ENCODE measurements around the gene PDGFD.
"Not testable (repeated sequence)": the region's sequence is repeated elsewhere in the genome, so short reads cannot be mapped to it uniquely, and the experiment has no call there.

Gene PDGFD

DNA sequence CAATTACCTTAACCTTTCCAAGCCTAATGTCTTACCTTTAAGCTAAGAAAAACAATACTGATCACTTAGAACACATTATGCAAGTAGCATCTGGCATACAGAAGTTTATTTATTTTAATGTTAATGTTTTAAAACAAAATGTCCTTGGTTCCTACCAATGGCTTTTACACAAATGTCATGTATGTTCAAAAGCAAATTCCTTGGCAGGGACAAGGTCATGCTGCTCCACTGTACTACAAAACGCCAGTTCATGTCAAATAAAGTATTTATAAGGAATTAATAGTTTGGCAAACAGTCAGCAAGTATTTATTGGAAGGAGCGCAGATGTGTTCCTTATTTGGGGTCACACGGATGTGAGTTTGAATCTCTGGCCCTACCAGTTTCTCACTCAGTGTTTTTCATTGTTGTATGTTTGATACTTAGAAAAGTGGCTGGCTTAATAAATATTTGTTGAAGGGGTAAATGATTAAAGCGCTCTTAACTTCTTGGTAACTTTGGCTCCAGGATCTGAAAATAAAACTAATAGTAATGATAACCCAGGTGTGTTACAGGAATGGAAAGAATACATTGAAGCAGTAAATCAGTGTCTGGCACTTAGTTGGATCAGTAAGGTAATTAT, 108.9 kb downstream of the PDGFD start:
- DNase-seq (ENCODE audit: low read depth): no peak

DNA sequence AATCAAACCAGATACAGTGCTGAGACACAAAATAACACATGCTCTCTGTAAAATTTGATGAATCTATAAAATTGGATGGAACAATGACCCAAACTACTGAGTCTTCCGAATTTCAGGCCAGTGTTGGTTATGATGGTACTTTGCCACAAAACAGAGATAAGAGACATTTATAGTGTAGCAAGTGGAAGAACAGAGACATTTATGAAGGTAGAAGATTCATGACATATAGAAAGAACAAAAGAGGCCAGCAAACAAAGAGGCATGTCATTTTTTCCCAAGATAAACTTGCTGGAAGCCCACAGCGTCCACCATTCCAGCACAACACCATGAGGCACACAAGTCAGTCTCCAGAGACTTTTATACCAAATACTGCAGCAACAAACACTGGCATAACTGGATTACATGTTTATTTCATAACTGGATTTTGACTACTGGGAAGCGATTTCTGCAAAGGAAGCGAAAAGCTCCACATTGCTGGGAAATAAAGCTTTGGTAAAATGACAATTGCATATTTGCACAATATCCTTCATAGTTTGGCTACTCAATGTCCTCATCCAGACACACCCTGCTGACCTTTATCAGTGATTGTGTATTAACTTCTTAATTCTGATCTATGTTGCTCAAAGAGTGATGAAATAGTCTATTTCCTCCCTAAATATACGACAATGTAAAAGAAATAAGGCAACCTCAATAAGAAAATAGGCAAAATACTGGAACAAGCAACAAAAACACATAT, 110.0 kb downstream of the PDGFD start:
- DNase-seq (ENCODE audit: low read depth): no peak

DNA sequence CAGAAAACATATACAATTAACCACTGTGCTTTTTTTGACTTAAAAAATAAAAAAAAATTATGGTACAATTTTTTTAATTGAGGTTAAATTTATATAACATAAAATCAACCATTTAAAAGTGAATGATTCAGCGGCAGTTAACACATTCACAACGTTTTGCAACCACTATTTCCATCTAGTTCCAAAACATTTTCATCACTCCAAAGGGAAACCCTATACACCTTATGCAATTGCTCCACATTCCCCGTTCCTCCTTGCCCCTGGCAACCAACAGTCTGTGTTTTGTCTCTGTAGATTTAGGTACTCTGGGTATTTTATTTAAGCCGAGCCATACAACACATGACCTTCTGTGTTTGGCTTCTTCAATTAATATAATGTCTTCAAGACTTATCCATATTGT, 112.2 kb downstream of the PDGFD start:
- DNase-seq (ENCODE audit: low read depth): no peak

DNA sequence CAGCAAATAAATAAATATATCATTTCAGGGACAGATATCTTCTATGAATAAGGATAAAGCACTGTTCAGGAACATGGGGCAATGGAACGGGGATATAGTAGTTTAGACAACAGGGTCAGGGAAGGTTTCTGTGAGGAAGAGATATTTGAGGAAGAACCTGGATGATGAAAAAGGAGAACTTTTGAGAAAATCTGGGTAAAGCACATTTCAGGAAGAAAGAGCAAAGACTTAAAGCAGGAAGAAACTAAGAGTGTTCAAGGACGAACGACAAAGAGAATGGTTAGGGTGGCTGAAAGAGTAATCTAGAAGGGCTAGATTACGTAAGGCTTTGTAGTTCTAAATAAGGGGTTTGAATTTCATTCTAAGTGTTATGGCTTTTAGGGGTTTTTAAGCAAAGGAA, 114.8 kb downstream of the PDGFD start:
- DNase-seq (ENCODE audit: low read depth): no peak

DNA sequence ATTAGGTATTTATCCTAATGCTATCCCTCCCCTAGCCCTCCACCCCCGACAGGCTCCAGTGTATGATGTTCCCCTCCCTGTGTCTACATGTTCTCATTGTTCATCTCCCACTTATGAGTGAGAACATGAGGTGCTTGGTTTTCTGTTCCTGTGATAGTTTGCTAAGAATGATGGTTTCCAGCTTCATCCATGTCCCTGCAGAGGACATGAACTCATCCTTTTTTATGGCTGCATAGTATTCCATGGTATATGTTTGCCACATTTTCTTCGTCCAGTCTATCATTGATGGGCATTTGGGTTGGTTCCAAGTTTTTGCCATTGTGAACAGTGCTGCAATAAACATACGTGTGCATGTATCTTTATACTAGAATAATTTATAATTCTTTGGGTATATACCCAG, 117.1 kb downstream of the PDGFD start:
- not testable (repeated sequence) for DNase-seq (ENCODE audit: low read depth)

DNA sequence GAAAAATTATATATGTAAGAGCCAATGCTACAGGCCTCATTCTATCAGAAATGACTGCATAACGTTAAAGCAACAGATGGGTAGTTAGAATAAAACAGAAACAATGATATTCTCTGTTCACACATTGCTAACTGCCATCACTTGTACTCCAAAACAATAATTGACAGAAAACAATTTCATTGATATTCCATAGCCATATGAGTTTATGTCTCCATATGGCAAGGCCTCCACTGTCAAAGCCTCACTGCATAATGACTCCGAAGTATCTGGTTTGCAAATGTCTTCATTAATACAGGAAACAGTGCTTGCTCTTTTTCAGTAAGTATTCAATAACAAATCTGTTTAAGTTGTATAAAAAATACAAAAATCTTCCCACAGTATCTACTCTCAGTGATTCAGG, 117.6 kb downstream of the PDGFD start:
- DNase-seq (ENCODE audit: low read depth): no peak

DNA sequence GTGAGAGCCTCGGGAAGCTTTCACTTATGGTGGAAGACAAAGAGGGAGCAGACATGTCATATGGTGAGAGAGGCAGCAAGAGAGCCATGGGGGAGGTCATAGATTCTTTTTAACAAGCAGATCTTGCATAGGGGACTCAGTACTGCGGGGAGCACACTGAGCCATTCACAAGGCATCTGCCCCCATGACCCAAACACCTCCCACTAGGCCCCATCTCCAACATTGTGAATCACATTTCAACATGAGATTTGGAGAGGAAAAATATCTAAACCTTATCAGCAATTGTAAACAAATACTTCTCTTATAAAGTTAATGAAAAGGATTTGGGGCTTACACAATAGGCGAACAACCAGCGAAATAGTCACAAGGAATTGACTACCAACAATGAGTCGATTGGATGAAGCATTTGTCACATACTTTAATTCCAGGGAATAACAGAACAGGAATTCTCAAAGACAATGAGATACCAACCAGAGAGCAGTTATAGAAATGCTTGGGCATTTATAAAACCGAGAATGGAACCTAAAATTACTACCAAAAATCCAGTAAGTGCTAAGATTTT, 120.2 kb downstream of the PDGFD start:
- no peak for DNase-seq (ENCODE audit: low read depth)

DNA sequence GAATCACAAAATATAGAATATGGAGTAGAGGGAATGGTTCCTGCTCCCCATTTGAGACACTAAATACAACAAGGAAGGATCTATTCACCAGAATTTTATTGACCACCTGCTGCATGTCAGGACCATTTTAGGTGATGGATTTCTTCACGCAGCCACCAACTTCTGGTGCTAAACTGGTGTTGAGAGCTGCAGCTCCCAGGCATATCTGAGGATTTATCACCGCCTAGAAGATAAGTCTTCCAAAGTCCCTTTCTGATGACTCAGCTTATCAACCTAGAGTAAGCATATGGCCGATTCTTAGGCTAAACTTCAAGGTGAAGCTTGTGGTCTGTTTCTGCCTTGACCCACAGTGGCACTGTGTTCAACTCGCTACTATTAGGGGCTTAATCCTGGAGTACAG, 120.8 kb downstream of the PDGFD start:
- no peak for DNase-seq (ENCODE audit: low read depth)

DNA sequence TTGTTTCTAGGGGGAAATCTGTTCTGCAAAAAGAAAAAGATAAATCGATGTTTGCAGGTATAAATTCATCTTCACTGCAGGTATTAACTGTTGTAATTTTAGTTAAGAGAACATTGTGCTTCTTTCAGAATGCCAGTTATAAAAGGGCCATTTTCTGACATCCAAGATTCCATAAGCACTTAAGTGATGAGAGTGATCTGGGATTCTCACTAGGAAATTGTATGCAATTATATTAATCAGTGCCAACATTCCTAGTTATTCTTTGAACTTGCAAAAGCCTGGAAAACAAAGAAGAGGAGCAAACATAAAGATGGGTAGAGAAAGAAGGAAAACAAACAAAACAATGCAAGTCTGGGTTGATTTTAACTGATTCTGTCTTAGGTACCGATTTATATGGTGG, 122.2 kb downstream of the PDGFD start:
- no peak for DNase-seq (ENCODE audit: low read depth)

DNA sequence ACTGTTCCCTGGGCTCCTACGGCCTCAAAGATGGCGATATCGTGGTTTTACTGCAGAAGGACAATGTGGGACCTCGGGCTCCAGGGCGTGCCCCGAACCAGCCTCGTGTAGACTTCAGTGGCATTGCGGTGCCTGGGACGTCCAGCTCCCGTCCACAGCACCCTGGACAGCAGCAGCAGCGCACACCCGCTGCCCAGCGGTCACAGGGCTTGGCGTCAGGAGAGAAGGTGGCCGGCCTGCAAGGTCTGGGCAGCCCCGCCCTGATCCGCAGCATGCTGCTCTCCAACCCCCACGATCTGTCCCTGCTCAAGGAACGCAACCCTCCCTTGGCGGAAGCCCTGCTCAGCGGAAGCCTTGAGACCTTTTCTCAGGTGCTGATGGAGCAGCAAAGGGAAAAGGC, 127.0 kb downstream of the PDGFD start:
- DNase-seq (ENCODE audit: low read depth): no peak

DNA sequence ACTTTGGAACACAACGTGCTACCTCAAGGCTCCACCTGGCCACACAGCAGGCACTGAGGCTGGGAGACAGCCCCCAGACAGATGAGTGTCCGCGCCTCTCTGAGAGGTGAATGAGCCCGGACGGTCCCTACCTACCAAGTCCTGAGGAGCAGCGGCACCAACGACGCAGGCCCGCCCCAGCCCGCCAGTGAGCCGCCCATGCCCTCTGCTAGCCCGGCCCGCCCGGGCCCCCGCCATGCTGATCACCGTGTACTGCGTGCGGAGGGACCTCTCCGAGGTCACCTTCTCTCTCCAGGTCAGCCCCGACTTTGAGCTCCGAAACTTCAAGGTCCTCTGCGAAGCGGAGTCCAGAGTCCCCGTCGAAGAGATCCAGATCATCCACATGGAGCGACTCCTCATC, 127.4 kb downstream of the PDGFD start, which contains the start of gene DDI1:
Gene DDI1 (plus strand): TSS at position 53 of the 400 bp plus-strand sequence. CDS start 183 bp downstream, at position 236.
- no peak for DNase-seq (ENCODE audit: low read depth)

DNA sequence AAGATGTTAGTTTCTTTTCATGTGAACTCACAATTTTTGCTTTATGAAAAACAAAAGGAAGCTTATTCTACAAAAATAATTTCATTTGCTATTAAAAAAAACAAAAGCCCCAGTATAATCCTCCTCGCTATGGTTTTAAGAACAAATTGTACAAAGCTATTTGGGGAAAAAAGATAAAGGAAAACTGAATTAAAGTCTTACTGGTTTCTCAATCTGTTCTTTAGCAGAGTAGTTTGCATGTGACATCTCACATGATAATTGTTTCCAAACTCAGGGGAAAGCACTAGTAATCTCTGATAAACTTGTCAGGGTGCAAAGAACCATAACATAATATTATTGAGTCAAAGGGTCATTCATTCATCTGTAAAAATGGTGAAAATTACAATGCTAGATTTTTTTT, 130.4 kb downstream of the PDGFD start:
- no peak for DNase-seq (ENCODE audit: low read depth)

DNA sequence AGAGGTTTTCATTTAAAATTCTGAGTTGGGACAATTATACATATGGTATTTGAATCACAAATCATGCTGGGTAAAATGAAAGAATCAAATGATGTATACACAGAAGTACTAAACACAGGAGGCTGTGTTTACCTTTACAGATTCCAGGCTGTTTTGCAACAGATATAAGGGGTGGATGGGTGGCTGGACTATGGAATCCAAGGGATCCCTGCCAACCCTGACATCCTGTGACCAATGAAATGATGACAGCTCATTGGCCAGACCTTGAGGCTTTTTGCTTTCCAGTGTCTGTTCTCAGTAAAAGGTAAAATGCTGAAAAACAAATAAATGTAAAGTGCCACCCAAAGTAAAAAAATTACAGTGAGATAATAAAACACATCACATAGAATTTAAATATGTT, 130.8 kb downstream of the PDGFD start:
- peak; percentile 11 for DNase-seq (ENCODE audit: low read depth)

DNA sequence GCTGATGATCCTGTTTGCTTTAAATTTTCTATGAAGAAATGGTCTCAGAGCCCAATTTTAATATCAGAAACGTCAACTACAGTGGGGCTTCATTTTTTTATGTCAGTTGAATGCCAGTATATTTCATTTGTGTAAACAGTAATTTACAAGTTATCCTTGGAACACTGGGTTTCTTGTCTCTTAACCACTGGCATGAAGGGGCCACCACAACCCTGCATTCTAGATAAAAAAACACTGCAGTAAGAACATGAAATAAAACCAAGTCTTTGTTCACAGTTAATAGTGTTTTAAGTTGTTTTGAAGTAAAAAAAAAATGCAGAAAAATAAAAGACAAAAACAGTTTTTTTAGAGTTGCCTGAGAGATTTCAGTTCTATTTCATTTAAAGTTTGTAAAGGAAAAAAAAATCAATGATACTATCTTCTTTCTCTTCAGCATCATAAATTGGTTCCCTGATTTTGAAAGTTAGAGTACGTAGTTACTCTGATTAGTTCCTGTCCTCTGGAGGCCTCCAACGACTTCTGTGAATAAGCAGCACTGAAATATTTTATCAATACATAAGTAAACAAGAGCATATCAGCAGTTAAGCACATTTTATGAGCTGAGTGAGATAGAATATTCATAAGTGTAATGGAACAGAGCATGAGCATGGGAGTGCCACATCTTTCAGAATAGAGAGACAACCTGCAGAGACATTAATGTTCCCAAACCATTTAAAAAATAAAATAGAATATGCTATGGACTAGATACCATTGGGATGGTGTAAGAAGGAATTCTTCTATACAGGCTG, 135.3 kb downstream of the PDGFD start:
- DNase-seq (ENCODE audit: low read depth): no peak

DNA sequence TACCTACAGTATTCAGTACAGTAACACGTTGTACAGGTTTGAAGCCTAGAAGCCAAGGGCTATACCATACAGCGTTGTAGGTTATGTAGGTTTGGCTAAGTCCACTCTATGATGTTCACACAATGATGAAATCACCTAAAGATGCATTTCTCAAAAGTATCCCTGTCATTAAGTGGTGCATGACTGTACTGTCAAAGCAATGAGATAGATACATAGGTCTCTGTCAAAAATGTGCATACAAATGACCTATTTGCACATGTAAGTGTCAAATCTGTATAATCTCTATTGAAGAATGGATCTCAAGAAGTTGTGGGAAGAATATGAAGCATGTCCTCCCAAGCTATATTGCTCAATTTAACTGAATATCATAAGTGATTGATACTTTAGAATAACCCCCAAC, 139.4 kb downstream of the PDGFD start:
- no peak for DNase-seq (ENCODE audit: low read depth)

DNA sequence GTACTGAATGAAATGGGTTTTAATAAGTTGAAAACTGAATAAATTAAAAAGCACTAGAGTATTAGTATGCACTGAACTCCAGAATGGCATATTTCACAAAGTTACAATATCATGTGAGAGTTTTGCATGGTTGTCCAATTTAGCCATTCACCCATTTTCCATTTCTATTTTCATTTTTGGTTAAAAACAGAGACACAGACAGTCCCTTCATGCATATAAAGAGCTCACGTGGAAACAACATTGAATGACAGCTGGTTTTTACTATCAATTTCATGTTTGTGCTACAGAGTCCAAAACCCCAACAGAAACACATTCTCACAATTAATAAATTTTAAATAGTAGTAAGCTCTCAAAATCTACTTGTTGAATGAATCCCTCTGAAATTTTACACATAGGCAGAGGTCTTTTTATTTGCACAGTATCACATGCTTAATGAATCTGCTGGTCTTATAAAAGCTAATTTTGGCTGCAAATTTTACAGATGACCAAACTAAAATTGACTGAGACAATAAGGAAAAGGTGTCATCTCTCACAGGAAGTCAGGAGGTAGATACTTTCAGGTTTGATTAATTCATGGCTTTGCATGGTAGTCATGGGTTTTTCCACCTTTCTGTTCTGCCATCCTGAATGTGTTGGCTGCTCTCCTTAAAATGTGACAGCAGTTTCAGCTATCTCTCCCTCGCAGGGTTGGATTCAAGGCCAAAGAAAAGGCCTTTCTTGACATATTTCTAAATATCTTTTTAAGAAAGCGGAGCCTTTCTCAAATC, 148.1 kb downstream of the PDGFD start:
- DNase-seq (ENCODE audit: low read depth): no peak

DNA sequence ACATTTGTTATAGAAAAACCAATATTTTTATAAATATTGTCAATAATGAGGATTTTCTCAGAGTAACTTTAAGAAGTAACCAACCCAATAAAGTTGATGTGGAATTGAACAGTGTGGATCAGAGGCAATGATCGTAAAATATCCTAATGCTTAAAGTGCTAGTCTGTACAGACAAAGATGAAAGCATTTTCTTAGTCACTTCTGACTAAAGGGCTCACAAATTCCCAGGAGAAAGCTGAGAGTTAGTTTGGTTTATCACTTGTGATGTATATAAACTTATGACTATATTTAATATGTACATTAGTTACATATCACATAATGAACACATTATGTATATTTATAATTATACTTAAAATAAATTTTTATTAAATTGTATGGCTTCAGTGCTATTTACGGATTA, 152.9 kb downstream of the PDGFD start:
- DNase-seq (ENCODE audit: low read depth): no peak

DNA sequence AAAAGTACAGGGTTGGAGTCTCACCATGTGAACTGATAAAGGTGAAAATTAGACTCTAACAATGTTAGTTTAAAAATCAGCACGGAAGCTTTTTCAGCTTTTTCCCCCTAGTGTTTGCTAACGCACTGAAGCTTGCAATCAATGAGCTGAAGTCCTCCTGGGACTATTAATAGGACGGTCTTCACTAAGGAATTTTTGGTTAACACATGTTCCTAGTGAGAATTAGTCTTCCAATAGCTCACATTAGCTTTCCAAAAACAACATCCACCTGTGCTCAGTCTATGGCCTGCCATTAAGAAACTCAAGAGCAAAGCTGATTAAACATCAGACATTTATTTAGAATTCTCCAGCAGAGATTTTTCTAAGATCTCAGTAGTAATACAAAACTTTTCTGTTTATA, 154.2 kb downstream of the PDGFD start:
- no peak for DNase-seq (ENCODE audit: low read depth)

DNA sequence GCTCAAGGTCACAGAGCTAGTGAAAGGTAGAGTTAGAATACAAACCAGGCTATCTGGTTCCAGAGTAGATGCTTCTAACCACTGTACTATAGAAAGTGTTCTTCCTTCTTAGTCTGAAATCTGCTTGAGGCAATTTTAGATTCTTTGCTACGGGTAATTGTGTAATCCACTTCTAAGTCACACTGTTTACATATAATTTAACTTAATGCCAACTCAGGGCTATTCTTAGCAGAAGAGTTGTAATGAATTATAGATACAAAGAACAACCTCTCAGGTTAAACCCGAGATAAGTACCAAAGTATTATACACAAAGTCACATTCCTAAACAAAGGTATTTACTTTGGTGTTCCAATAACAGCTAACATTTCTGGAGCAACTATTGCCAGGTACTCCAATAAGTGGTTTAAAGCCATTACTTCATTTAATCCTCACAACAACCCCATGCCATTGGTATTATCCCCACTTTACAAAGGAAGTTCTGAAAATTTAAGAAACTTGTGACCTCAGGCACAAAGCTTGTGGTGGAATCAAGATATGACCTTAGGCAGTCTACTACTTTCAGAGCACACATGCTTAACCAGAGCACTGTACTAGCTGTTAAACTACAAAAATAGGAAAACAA, 158.6 kb downstream of the PDGFD start:
- DNase-seq (ENCODE audit: low read depth): no peak

DNA sequence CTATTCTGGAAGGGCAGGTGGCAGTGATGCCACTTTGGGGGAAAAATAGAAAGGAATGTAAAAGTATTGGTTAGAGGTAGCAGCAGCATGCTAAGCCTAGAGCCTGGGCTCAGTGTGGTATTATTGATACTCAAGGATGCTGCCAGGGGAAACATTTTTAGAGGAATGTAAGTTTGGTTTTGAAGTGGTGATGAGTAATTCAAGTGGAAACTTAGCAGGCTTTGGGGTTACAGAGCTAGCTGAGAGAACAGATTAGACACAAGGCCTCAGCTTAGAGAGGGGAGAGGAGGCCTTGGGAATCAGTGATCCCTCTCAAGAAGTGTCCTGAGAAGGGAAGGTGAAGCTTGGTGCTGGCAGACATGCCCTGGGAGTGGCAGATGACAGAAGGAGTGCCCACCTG, 160.5 kb downstream of the PDGFD start:
- DNase-seq (ENCODE audit: low read depth): no peak

DNA sequence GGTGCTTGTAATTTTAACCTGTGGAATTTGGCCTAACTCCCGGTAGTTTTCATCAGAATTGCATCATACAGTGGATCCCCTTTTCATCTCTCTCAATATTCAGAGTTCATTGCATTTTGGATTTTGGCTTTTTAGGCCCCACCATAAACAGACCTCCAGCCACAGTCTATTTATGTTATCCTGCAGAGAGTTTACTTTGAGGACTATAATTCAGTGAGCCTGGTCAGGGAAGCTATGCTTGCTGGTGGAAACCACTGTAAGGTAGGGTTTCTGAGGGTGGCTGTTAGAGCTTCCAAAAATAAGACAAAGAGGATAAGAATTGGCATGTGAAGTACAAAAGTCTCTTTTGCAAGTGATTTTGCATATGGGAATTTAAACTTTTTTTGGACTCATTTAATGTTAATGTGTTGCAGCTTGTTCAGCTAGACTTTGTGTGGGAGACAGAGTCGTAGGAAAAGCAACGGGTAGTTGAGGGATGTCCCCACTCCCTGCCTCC, 162.3 kb downstream of the PDGFD start:
- DNase-seq (ENCODE audit: low read depth): no peak

All from GM04503 (cell line).